ENCODE results near the gene FAP.
A peak's percentile ranks its signal among the peaks of the same experiment; 100 is the strongest.

FAP gene

GRCh38 chr2:162184359-162184758, 58.9 kb downstream of the FAP start:
- no peak for DNase-seq

- DNase-seq, result no peak
Measured at GRCh38 chr2:162182395-162182794, 60.9 kb downstream of the FAP start.

GRCh38 chr2:162177301-162177700, 65.9 kb downstream of the FAP start:
- DNase-seq, result no peak

- no peak for DNase-seq
Measured at GRCh38 chr2:162175714-162176113, 67.5 kb downstream of the FAP start.

- DNase-seq, result no peak
Measured at GRCh38 chr2:162174746-162175145, 68.5 kb downstream of the FAP start.

- no peak for DNase-seq
Measured at GRCh38 chr2:162172802-162173370, 70.4 kb downstream of the FAP start.

- no peak for DNase-seq
Measured at GRCh38 chr2:162166745-162167144, 76.5 kb downstream of the FAP start.

- no peak for DNase-seq
Measured at GRCh38 chr2:162166174-162166573, 77.1 kb downstream of the FAP start.

- DNase-seq, result no peak
Measured at GRCh38 chr2:162164802-162165201, 78.4 kb downstream of the FAP start.

GRCh38 chr2:162159446-162159845, 83.8 kb downstream of the FAP start:
- no peak for DNase-seq

GRCh38 chr2:162156149-162156548, 87.1 kb downstream of the FAP start:
- no peak for DNase-seq

- no peak for DNase-seq
Measured at GRCh38 chr2:162155093-162155492, 88.2 kb downstream of the FAP start.

GRCh38 chr2:162153608-162154224, 89.5 kb downstream of the FAP start:
- peak; percentile 20 for DNase-seq

GRCh38 chr2:162152147-162152546, 91.1 kb downstream of the FAP start, which contains the start of gene GCG:
Gene GCG, minus strand, starts transcription at chr2:162152247. Its CDS starts 3,069 bp downstream, at chr2:162149178.
- no peak for DNase-seq

GRCh38 chr2:162149940-162150339, 93.3 kb downstream of the FAP start:
- no peak for DNase-seq

GRCh38 chr2:162149466-162149865, 93.8 kb downstream of the FAP start:
- no peak for DNase-seq

GRCh38 chr2:162148956-162149355, 94.3 kb downstream of the FAP start:
- DNase-seq, result no peak

GRCh38 chr2:162143969-162144368, 99.3 kb downstream of the FAP start:
- no peak for DNase-seq

- DNase-seq, result no peak
Measured at GRCh38 chr2:162138310-162138709, 104.9 kb downstream of the FAP start.

GRCh38 chr2:162127422-162127821, 115.8 kb downstream of the FAP start:
- no peak for DNase-seq

GRCh38 chr2:162126527-162126926, 116.7 kb downstream of the FAP start:
- DNase-seq, result no peak

GRCh38 chr2:162126111-162126519, 117.1 kb downstream of the FAP start:
- DNase-seq, result no peak

GRCh38 chr2:162125138-162125537, 118.1 kb downstream of the FAP start:
- no peak for DNase-seq

GRCh38 chr2:162123806-162124758, 119.2 kb downstream of the FAP start:
- peak; percentile 16 for DNase-seq

Measured in NCI-H2171 (cell line).